Tibial nerve (tissue), 3 donors: ENCODE measurements around the gene SYCP2.

Experiments used
- CTCF ChIP-seq, 5 experiments: fragments of 200-600 bp in 3 of 5; fragments of 450-650 bp in 2 of 5; sonication (generic) in 3 of 5; IDR thresholded peaks; one replicate each; pipeline ENCODE4 v1.5.1; 2016 to 2019; ENCODE audit warnings: antibody characterized with exemption in 5 of 5, mild to moderate bottlenecking in 3 of 5, moderate library complexity in 2 of 5
- POLR2A ChIP-seq, 2 donors: fragments of 450-650 bp; IDR thresholded peaks; one replicate each; pipeline ENCODE4 v1.6.1; 2017; ENCODE audit warnings: antibody characterized with exemption in 2 of 2, mild to moderate bottlenecking in 2 of 2, moderate library complexity in 2 of 2

GRCh38 chr20:59948212-59948611, 14.8 kb upstream of the SYCP2 start:
- TF ChIP-seq CTCF (IDR thresholded peaks at IDR 0.05) (no peak), POLR2A (IDR thresholded peaks at IDR 0.05) (no peak)
